DND-41 (cell line): ENCODE results near the gene NUAK1.

Experiments
- ATAC-seq: fragments of 200-7000 bp; cut with Tn5 transposase; 3 replicates; pipeline ENCODE4 v1.9.1; 2021; ENCODE audit warnings: low read depth; ENCODE audit not compliant: insufficient read depth
- DNase-seq: peaks from one replicate; pipeline ENCODE4 v3.0.0-alpha.2; 2020
- H2AFZ ChIP-seq: 2 replicates; pipeline ENCODE4 v1.6.0; 2012; ENCODE audit warnings: low read depth, low read length
- H3K27ac ChIP-seq: 2 replicates; pipeline ENCODE4 v1.5.1; 2012; ENCODE audit warnings: low read length, inconsistent platforms
- H3K27me3 ChIP-seq: fragments of 200-600 bp; sonication (generic); 2 replicates; pipeline ENCODE4 v1.6.0; 2012; ENCODE audit warnings: low read length, mild to moderate bottlenecking, inconsistent platforms; ENCODE audit not compliant: insufficient read depth, poor library complexity
- H3K36me3 ChIP-seq: 2 replicates; pipeline ENCODE4 v1.5.1; 2012; ENCODE audit warnings: low read length, inconsistent platforms; ENCODE audit not compliant: insufficient read depth
- H3K4me1 ChIP-seq: 2 replicates; pipeline ENCODE4 v1.5.1; 2012; ENCODE audit warnings: mild to moderate bottlenecking, low read length; ENCODE audit not compliant: insufficient read depth
- H3K4me2 ChIP-seq: 2 replicates; pipeline ENCODE4 v1.6.0; 2012; ENCODE audit warnings: mild to moderate bottlenecking, moderate library complexity, low read length, inconsistent platforms; ENCODE audit not compliant: insufficient read depth
- H3K4me3 ChIP-seq, 2 experiments: fragments of 200-600 bp in 1 of 2; shearing (Covaris generic) in 1 of 2; 2 replicates each; pipeline ENCODE4 v1.5.1; 2012 to 2016; ENCODE audit warnings: inconsistent platforms in 2 of 2, low read length in 2 of 2, mild to moderate bottlenecking in 2 of 2, low read depth in 1 of 2, moderate library complexity in 1 of 2
- H3K79me2 ChIP-seq: 2 replicates; pipeline ENCODE4 v1.6.0; 2012; ENCODE audit warnings: low read length, inconsistent platforms; ENCODE audit not compliant: insufficient read depth
- H3K9ac ChIP-seq: 2 replicates; pipeline ENCODE4 v1.6.0; 2012; ENCODE audit warnings: low read depth, mild to moderate bottlenecking, inconsistent platforms, low read length, moderate library complexity
- H3K9me3 ChIP-seq: 2 replicates; pipeline ENCODE4 v1.5.1; 2012; ENCODE audit warnings: low read length, moderate library complexity, mild to moderate bottlenecking, inconsistent platforms; ENCODE audit not compliant: insufficient read depth, severe bottlenecking
- H4K20me1 ChIP-seq: 2 replicates; pipeline ENCODE4 v1.6.0; 2012; ENCODE audit warnings: low read length; ENCODE audit not compliant: insufficient read depth
- EZH2 ChIP-seq: IDR thresholded peaks from 3 replicates; pipeline ENCODE4 v1.6.1; 2012; ENCODE audit warnings: borderline replicate concordance, low read depth, mild to moderate bottlenecking, moderate library complexity, low read length, inconsistent platforms; ENCODE audit not compliant: severe bottlenecking
- TF ChIP-seq, protein P1 (sequence below): IDR thresholded peaks from 2 replicates; pipeline ENCODE4 v1.5.1; 2012; ENCODE audit warnings: borderline replicate concordance, low read length, moderate library complexity, mild to moderate bottlenecking; ENCODE audit not compliant: poor library complexity, severe bottlenecking; ENCODE audit errors: extremely low read depth

NUAK1 gene

GRCh38 chr12:106135075-106135474 lies 3.7 kb downstream of the NUAK1 start:
- ATAC-seq (no peak), DNase-seq (no peak)
- Histone ChIP-seq H3K27me3 (peaks cover 19% of the 10 kb centered on the region), H3K36me3 (no peaks in the 10 kb centered on the region), H3K79me2 (no peaks in the 10 kb centered on the region), H3K4me3 (no peak overlapping the region), H4K20me1 (no peaks in the 10 kb centered on the region), H3K4me1 (no peaks in the 10 kb centered on the region), H3K27ac (no peak overlapping the region), H3K9ac (no peak overlapping the region), H3K4me2 (no peak overlapping the region), H3K9me3 (no peaks in the 10 kb centered on the region), H2AFZ (no peak overlapping the region)
- TF ChIP-seq, protein P1, sequence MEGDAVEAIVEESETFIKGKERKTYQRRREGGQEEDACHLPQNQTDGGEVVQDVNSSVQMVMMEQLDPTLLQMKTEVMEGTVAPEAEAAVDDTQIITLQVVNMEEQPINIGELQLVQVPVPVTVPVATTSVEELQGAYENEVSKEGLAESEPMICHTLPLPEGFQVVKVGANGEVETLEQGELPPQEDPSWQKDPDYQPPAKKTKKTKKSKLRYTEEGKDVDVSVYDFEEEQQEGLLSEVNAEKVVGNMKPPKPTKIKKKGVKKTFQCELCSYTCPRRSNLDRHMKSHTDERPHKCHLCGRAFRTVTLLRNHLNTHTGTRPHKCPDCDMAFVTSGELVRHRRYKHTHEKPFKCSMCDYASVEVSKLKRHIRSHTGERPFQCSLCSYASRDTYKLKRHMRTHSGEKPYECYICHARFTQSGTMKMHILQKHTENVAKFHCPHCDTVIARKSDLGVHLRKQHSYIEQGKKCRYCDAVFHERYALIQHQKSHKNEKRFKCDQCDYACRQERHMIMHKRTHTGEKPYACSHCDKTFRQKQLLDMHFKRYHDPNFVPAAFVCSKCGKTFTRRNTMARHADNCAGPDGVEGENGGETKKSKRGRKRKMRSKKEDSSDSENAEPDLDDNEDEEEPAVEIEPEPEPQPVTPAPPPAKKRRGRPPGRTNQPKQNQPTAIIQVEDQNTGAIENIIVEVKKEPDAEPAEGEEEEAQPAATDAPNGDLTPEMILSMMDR, result no peak
- TF ChIP-seq EZH2, result no peak

DNA sequence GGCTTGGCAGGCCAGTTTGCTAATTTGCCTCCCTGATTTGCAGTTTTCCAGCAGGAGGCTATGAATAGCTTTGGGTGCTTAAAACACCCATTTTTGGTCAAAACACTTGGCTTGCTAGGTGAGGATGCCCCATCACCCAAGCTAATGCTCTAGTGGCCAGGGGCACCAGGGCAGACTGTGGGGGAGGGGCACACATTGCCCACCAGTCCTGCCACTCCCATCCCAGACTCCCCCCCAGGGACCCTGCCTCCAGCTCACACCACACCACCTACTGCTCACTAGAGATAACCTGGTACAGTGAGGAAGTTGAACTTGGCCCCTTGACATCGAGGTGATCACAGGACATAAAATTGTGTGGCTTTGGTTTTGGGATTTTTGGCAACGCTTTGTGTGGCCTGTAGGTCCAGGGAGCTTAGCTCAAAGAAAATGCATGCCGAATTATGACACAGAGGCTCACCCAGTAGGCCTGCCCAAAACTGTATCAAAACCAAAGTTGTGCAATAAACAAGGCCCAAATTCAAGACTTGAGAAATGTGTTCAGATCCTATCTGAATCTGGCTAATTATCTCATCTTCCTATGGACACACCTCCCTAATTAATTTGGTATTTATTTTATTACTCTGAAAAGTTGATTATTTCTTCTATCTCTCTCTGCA lies 4.3 kb downstream of the NUAK1 start:
- Histone ChIP-seq H4K20me1 (no peaks in the 10 kb centered on the region), H3K27ac (no peak overlapping the region), H3K4me1 (no peaks in the 10 kb centered on the region), H3K36me3 (no peaks in the 10 kb centered on the region), H3K9ac (no peak overlapping the region), H2AFZ (no peak overlapping the region), H3K27me3 (peaks cover 19% of the 10 kb centered on the region), H3K4me2 (no peak overlapping the region), H3K79me2 (no peaks in the 10 kb centered on the region), H3K9me3 (no peaks in the 10 kb centered on the region), H3K4me3 (no peak overlapping the region)
- DNase-seq, result no peak
- TF ChIP-seq, protein P1, result no peak
- TF ChIP-seq EZH2, result no peak
- ATAC-seq, result no peak

DNA sequence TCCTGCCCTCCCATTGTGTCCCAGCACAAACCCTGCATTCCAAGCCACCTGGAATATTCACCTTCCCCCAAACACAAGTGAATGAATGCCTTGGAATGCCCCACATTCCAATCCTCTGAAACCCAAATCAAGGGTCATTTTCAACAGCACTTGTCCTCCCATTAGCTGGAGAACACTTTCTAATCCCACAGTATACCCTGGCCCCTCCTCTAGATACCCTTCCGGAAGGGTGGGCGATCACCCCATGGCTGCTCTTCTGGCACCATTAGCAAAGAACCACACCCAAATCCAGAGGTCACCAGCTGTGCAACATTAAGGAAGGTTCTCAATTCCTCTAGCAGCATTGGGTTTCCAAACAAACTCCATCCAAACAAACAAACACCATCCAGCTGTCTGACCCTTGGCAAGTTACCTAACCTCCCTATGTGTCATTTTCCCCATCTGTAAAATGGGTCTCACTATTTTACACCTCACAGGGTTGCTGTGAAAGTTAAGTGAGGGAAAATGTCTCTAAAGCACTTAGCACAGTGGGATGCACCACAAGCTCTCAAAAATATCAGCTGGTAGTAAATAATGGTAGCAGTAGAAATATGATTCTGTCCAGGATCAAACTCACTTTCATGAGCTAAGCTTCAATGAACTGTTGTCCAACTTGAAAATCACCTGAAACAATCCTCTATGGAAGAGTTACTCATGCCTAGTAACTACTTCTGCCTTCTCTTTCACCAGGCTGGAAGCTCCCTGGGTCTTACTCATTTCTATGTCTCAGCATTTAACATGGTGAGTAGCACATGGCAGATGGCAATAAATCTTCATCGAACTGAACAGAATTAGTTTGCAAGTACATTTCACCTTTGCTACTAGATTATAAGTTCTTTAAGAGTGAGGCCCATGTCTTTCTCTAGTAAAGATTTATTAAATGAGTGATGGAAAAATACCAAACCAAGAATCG lies 5.3 kb downstream of the NUAK1 start:
- H3K79me2 ChIP-seq, result no peaks in the 10 kb centered on the region
- no peak for TF ChIP-seq EZH2
- TF ChIP-seq, protein P1, result no peak

More for the DNA sequence above, 5.3 kb downstream of the NUAK1 start:
- H2AFZ ChIP-seq, result no peak overlapping the region
- H3K9ac ChIP-seq, result no peak overlapping the region
- H4K20me1 ChIP-seq, result no peaks in the 10 kb centered on the region
- peaks cover 25% of the 10 kb centered on the region for H3K27me3 ChIP-seq
- no peak for ATAC-seq
- H3K4me1 ChIP-seq, result no peaks in the 10 kb centered on the region
- no peaks in the 10 kb centered on the region for H3K36me3 ChIP-seq
- no peak overlapping the region for H3K4me3 ChIP-seq
- no peak overlapping the region for H3K4me2 ChIP-seq
- no peak overlapping the region for H3K27ac ChIP-seq
- no peaks in the 10 kb centered on the region for H3K9me3 ChIP-seq
- no peak for DNase-seq
